Activated CD4-positive, alpha-beta memory T cell treated with anti-CD3 and anti-CD28 coated beads, Interleukin-2, amount 10 ng/mL, durations not matched to agents 7 days and 5 days (primary cell): ENCODE results near the gene MIR17HG. TPM values are rescaled to one million over a fixed set of nuclear protein-coding genes. Genes with fewer than 3 reads are reported as not detected.

Experiments used
- CTCF ChIA-PET: fragments of 350-600 bp; sonication (Branson Sonifier 250); formaldehyde crosslinking; loops from one replicate; lab custom pipeline; 2021; ENCODE audit warnings: antibody characterized with exemption, inconsistent platforms; lab: Charles Lee
- POLR2A ChIA-PET: fragments of 350-600 bp; sonication (Branson Sonifier 250); formaldehyde crosslinking; loops from one replicate; lab custom pipeline; 2021; ENCODE audit warnings: antibody characterized with exemption; lab: Charles Lee
- DNase-seq: peaks from one replicate; pipeline ENCODE4 v3.0.0-alpha.2; 2020
- H3K27ac Mint-ChIP-seq: one replicate; pipeline ENCODE4 v1.8.0; 2021; ENCODE audit warnings: mild to moderate bottlenecking, mixed read lengths
- H3K27me3 Mint-ChIP-seq: one replicate; pipeline ENCODE4 v1.8.0; 2021; ENCODE audit warnings: mixed read lengths
- H3K36me3 Mint-ChIP-seq: one replicate; pipeline ENCODE4 v1.8.0; 2021; ENCODE audit warnings: low read depth, mixed read lengths
- H3K4me1 Mint-ChIP-seq: one replicate; pipeline ENCODE4 v1.8.0; 2021; ENCODE audit warnings: mixed read lengths
- H3K4me3 Mint-ChIP-seq: one replicate; pipeline ENCODE4 v1.8.0; 2021; ENCODE audit warnings: mild to moderate bottlenecking, mixed read lengths
- H3K9me3 Mint-ChIP-seq: one replicate; pipeline ENCODE4 v1.8.0; 2021; ENCODE audit warnings: mixed read lengths
- total RNA-seq, 2 experiments: library from RNA; stranded (reverse); gene quantifications; one replicate each; pipeline ENCODE4 v1.2.3, GENCODE V29; 2021

The MIR17HG gene
- total RNA-seq, 2 experiments from 2014 or later: 6.7 to 7.7 TPM

- no peaks in the 10 kb centered on the region for H3K9me3 Mint-ChIP-seq
- no peak overlapping the region for H3K27ac Mint-ChIP-seq
- no peaks in the 10 kb centered on the region for H3K27me3 Mint-ChIP-seq
- ChIA-PET CTCF (interaction anchor here (0.7 kb wide), 1 partner anchor 10 kb away, joined by 3 read pairs; no protein-coding TSS in a partner anchor), POLR2A (interaction anchor here (0.8 to 1.4 kb wide), 2 partner anchors 13 to 46 kb away, joined by 3 to 4 read pairs; partner anchors contain the start of gene MIR17HG)
- peaks cover 38% of the 10 kb centered on the region for H3K36me3 Mint-ChIP-seq
- no peak overlapping the region for H3K4me3 Mint-ChIP-seq
- DNase-seq: no peak
- H3K4me1 Mint-ChIP-seq: peaks cover 9% of the 10 kb centered on the region
Measured at GRCh38 chr13:91359631-91360030, 12.1 kb downstream of the MIR17HG start.

GRCh38 chr13:91360246-91360751, 12.8 kb downstream of the MIR17HG start:
- H3K27me3 Mint-ChIP-seq: no peaks in the 10 kb centered on the region
- peaks cover 8% of the 10 kb centered on the region for H3K4me1 Mint-ChIP-seq
- no peak overlapping the region for H3K27ac Mint-ChIP-seq
- no peaks in the 10 kb centered on the region for H3K9me3 Mint-ChIP-seq
- CTCF ChIA-PET: interaction anchor here (0.7 kb wide), 1 partner anchor 11 kb away, joined by 3 read pairs; no protein-coding TSS in a partner anchor
- peaks cover 31% of the 10 kb centered on the region for H3K36me3 Mint-ChIP-seq
- no peak for DNase-seq
- H3K4me3 Mint-ChIP-seq: no peak overlapping the region
- POLR2A ChIA-PET: interaction anchor here (0.8 to 1.4 kb wide), 2 partner anchors 13 to 46 kb away, joined by 3 to 4 read pairs; partner anchors contain the start of gene MIR17HG

GRCh38 chr13:91361755-91362271, 14.3 kb downstream of the MIR17HG start:
- H3K27me3 Mint-ChIP-seq: no peaks in the 10 kb centered on the region
- CTCF ChIA-PET: no interaction called here
- H3K4me1 Mint-ChIP-seq: peaks cover 3% of the 10 kb centered on the region
- POLR2A ChIA-PET: no interaction called here
- no peak overlapping the region for H3K4me3 Mint-ChIP-seq
- H3K36me3 Mint-ChIP-seq: peaks cover 17% of the 10 kb centered on the region
- H3K9me3 Mint-ChIP-seq: no peaks in the 10 kb centered on the region
- no peak for DNase-seq
- H3K27ac Mint-ChIP-seq: no peak overlapping the region

GRCh38 chr13:91362908-91363307, 15.4 kb downstream of the MIR17HG start:
- Mint-ChIP-seq H3K4me1 (peaks cover 3% of the 10 kb centered on the region), H3K36me3 (peaks cover 8% of the 10 kb centered on the region), H3K27me3 (no peaks in the 10 kb centered on the region), H3K27ac (no peak overlapping the region), H3K9me3 (no peaks in the 10 kb centered on the region), H3K4me3 (no peak overlapping the region)
- DNase-seq: no peak
- POLR2A ChIA-PET: no interaction called here
- CTCF ChIA-PET: no interaction called here

GRCh38 chr13:91368101-91368500, 20.6 kb downstream of the MIR17HG start:
- H3K36me3 Mint-ChIP-seq: no peaks in the 10 kb centered on the region
- POLR2A ChIA-PET: no interaction called here
- peaks cover 9% of the 10 kb centered on the region for H3K27me3 Mint-ChIP-seq
- H3K4me3 Mint-ChIP-seq: no peak overlapping the region
- H3K4me1 Mint-ChIP-seq: peaks cover 8% of the 10 kb centered on the region
- H3K27ac Mint-ChIP-seq: no peak overlapping the region
- CTCF ChIA-PET: no interaction called here
- H3K9me3 Mint-ChIP-seq: no peaks in the 10 kb centered on the region
- no peak for DNase-seq

- Mint-ChIP-seq H3K4me3 (no peak overlapping the region), H3K36me3 (no peaks in the 10 kb centered on the region), H3K27ac (no peak overlapping the region), H3K4me1 (peaks cover 8% of the 10 kb centered on the region), H3K9me3 (no peaks in the 10 kb centered on the region), H3K27me3 (peaks cover 11% of the 10 kb centered on the region)
- ChIA-PET CTCF (no interaction called here), POLR2A (no interaction called here)
- no peak for DNase-seq
Measured at GRCh38 chr13:91368676-91369440, 21.4 kb downstream of the MIR17HG start.

- no peak overlapping the region for H3K27ac Mint-ChIP-seq
- no peak for DNase-seq
Measured at GRCh38 chr13:91369441-91369831, 21.9 kb downstream of the MIR17HG start.

GRCh38 chr13:91370501-91370900, 23.0 kb downstream of the MIR17HG start:
- Mint-ChIP-seq H3K4me1 (peaks cover 11% of the 10 kb centered on the region), H3K27ac (no peak overlapping the region), H3K36me3 (no peaks in the 10 kb centered on the region), H3K4me3 (no peak overlapping the region), H3K27me3 (peaks cover 14% of the 10 kb centered on the region), H3K9me3 (no peaks in the 10 kb centered on the region)
- no peak for DNase-seq
- POLR2A ChIA-PET: no interaction called here
- CTCF ChIA-PET: interaction anchor here (0.6 kb wide), 1 partner anchor 36 kb away, joined by 4 read pairs; no protein-coding TSS in a partner anchor

More at GRCh38 chr13:91369441-91369831, 21.9 kb downstream of the MIR17HG start:
- no peaks in the 10 kb centered on the region for H3K36me3 Mint-ChIP-seq
- H3K4me1 Mint-ChIP-seq: peaks cover 8% of the 10 kb centered on the region
- ChIA-PET CTCF (no interaction called here), POLR2A (no interaction called here)
- H3K4me3 Mint-ChIP-seq: no peak overlapping the region
- no peaks in the 10 kb centered on the region for H3K9me3 Mint-ChIP-seq
- H3K27me3 Mint-ChIP-seq: peaks cover 13% of the 10 kb centered on the region

- DNase-seq: no peak
- Mint-ChIP-seq H3K27ac (no peak overlapping the region), H3K4me3 (no peak overlapping the region), H3K36me3 (no peaks in the 10 kb centered on the region), H3K9me3 (no peaks in the 10 kb centered on the region), H3K4me1 (peaks cover 11% of the 10 kb centered on the region), H3K27me3 (peaks cover 18% of the 10 kb centered on the region)
- POLR2A ChIA-PET: no interaction called here
- CTCF ChIA-PET: interaction anchor here (1.0 to 1.5 kb wide), 2 partner anchors 34 to 59 kb away, joined by 3 to 7 read pairs; no protein-coding TSS in a partner anchor
Measured at GRCh38 chr13:91372911-91373310, 25.4 kb downstream of the MIR17HG start.

- CTCF ChIA-PET: interaction anchor here (0.7 to 4.8 kb wide), 3 partner anchors 9 to 62 kb away, joined by 3 to 21 read pairs (median 6); no protein-coding TSS in a partner anchor
- Mint-ChIP-seq H3K4me3 (no peak overlapping the region), H3K27me3 (peaks cover 18% of the 10 kb centered on the region), H3K4me1 (peaks cover 3% of the 10 kb centered on the region), H3K27ac (no peak overlapping the region), H3K9me3 (no peaks in the 10 kb centered on the region), H3K36me3 (no peaks in the 10 kb centered on the region)
- DNase-seq: no peak
- POLR2A ChIA-PET: interaction anchor here (1.1 kb wide), 1 partner anchor 21 kb away, joined by 3 read pairs; no protein-coding TSS in a partner anchor
Measured at GRCh38 chr13:91375116-91375729, 27.7 kb downstream of the MIR17HG start.

- Mint-ChIP-seq H3K36me3 (no peaks in the 10 kb centered on the region), H3K27ac (no peak overlapping the region), H3K4me1 (no peaks in the 10 kb centered on the region), H3K27me3 (peaks cover 19% of the 10 kb centered on the region), H3K4me3 (no peak overlapping the region), H3K9me3 (no peaks in the 10 kb centered on the region)
- ChIA-PET CTCF (interaction anchor here (0.7 to 1.3 kb wide), 3 partner anchors 26 to 341 kb away, joined by 3 to 9 read pairs (median 4); no protein-coding TSS in a partner anchor), POLR2A (no interaction called here)
- no peak for DNase-seq
Measured at GRCh38 chr13:91381371-91381770, 33.9 kb downstream of the MIR17HG start.

- Mint-ChIP-seq H3K27ac (no peak overlapping the region), H3K4me3 (no peak overlapping the region), H3K4me1 (no peaks in the 10 kb centered on the region), H3K9me3 (no peaks in the 10 kb centered on the region), H3K27me3 (peaks cover 26% of the 10 kb centered on the region), H3K36me3 (no peaks in the 10 kb centered on the region)
- ChIA-PET POLR2A (interaction anchor here (1.3 kb wide), 1 partner anchor 11 kb away, joined by 4 read pairs; no protein-coding TSS in a partner anchor), CTCF (interaction anchor here (0.9 kb wide), 1 partner anchor 9 kb away, joined by 3 read pairs; no protein-coding TSS in a partner anchor)
- DNase-seq: no peak
Measured at GRCh38 chr13:91383836-91384235, 36.3 kb downstream of the MIR17HG start.
